ENCODE results near the gene MS4A5.

DNA sequence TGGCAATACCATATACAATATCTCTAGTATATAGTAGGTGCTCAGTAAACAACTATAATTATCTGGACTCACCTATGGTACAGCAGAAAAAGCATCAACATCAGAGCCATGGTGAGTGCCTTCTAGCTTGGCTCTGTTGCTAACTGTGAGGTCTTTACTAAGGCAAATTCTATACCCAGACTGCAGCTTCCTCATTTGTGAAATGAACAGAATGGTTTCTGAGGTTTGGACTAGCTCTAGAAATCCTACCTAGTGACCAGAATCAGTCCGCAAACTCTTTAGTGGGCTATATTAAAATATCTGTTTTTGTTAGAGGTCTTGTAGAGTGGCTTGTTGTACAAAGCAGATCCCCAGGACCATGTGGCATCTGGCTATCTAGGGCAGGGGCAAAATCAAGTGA lies 30.0 kb downstream of the MS4A5 start:
- TF ChIP-seq, protein P1, sequence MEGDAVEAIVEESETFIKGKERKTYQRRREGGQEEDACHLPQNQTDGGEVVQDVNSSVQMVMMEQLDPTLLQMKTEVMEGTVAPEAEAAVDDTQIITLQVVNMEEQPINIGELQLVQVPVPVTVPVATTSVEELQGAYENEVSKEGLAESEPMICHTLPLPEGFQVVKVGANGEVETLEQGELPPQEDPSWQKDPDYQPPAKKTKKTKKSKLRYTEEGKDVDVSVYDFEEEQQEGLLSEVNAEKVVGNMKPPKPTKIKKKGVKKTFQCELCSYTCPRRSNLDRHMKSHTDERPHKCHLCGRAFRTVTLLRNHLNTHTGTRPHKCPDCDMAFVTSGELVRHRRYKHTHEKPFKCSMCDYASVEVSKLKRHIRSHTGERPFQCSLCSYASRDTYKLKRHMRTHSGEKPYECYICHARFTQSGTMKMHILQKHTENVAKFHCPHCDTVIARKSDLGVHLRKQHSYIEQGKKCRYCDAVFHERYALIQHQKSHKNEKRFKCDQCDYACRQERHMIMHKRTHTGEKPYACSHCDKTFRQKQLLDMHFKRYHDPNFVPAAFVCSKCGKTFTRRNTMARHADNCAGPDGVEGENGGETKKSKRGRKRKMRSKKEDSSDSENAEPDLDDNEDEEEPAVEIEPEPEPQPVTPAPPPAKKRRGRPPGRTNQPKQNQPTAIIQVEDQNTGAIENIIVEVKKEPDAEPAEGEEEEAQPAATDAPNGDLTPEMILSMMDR (IDR thresholded peaks at IDR 0.05), result no peak
- TF ChIP-seq POLR2A (IDR thresholded peaks at IDR 0.05) (no peak), EP300 (IDR thresholded peaks at IDR 0.05) (no peak)
